GM19455 (cell line): ENCODE data around the gene CTU1.
A peak's percentile ranks its signal among the peaks of the same experiment; 100 is the strongest.

Experiments used
- ATAC-seq: cut with Tn5 transposase; IDR thresholded peaks from one replicate; pipeline ENCODE4 v1.9.1; 2021; ENCODE audit not compliant: unreplicated experiment

CTU1 gene

DNA sequence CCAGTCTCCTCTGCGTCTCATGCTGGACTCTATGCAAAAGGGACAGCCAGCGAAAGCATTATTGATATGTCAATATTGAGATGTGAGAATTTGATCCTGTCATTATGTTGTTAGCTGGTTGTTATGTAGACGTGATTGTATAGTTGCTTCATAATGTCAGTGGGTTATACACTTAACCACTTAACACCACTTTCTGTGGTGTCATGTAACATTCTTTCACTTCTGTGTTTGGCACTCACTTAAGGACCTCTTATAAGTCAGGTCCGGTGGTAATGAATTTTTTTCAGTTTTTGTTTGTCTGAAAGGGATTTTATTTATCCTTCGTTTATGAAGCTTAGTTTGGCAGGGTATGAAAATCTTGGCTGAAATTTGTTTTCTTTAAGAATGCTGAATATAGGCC, 26.8 kb upstream of the CTU1 start:
- no peak for ATAC-seq

DNA sequence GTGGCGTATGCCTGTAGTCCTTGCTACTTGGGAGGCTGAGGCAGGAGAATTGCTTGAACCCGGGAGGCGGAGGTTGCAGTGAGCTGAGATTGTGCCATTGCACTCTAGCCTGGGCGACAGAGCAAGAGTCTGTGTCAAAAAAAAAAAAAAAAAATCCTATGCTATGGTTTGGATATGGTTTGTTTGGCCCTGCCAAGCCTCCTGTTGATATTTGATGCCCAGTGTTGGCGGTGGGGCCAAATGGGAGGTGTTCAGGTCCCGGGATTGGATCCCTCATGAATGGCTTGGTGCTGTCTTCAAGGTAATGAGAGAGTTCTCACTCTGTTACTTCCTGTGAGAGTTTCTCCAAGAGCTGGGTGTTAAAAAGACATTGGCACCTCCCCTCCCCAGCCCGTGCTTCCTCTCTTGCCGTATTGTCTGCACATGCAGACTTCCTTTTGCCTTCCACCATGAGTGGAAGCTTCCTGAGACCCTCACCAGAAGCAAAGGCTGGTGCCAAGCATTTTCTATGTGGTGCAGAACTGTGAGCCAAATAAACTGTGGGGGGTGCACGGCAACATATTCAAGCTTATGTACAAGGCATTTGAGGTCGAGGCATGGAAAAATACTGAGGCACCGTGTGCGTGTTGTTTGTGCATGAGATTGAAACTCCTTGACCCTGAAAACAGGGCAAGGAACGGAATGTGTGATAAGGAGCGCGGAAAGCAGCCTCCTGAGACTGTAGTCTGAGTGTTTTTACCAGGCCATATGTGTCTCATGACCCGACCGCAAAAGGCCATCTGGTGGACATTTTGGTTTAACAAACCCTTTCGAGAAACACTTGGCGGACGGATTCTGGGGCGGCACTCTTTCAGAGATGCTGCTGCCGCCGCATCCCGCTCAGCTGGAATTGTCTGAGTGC, 23.8 kb upstream of the CTU1 start:
- ATAC-seq: no peak

DNA sequence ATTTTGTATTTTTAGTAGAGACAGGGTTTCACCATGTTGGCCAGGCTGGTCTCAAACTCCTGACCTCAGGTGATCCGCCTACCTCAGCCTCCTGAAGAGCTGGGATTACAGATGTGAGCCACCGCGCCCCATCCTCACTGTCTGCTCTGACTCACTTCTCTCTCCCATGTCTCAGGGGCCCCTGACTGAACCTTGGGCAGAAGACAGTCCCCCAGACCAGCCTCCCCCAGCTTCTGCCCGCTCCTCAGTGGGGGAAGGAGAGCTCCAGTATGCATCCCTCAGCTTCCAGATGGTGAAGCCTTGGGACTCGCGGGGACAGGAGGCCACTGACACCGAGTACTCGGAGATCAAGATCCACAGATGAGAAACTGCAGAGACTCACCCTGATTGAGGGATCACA, 21.5 kb upstream of the CTU1 start:
- no peak for ATAC-seq

DNA sequence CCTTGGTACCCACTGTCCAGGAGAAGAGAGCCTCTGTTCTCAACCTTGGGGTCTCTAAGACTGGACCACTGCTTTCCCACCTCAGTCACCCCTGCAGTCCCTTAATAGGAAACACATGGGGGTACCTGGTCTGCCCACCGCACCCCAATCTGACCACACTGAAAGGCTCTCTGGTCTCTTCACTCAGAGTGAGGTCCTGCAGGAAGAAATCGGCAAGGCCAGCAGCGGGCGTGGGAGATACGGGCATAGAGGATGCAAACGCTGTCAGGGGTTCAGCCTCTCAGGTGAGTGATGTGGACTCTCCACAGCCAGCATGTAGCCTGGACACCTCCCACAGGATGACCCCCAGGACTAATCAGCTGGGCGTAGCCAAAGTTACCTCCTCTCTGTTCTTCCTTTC, 20.0 kb upstream of the CTU1 start:
- no peak for ATAC-seq

DNA sequence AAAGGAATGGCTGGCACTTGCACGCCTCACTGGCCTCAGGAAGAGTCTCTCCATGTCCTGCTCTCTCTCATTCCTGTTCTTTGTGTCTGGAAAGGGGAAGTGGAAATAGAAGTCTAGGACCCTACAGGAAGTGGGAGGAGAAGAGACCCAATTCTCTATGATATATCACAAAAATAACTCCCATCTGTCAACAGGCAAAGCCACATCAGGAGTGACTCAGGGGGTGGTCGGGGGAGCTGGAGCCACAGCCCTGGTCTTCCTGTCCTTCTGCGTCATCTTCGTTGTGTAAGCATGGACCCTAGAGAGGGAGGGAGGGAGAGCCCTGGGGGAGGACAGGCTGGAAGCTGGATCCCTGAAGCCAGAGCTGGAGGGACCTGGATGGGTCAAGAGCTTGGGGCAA, 19.5 kb upstream of the CTU1 start:
- ATAC-seq: no peak

DNA sequence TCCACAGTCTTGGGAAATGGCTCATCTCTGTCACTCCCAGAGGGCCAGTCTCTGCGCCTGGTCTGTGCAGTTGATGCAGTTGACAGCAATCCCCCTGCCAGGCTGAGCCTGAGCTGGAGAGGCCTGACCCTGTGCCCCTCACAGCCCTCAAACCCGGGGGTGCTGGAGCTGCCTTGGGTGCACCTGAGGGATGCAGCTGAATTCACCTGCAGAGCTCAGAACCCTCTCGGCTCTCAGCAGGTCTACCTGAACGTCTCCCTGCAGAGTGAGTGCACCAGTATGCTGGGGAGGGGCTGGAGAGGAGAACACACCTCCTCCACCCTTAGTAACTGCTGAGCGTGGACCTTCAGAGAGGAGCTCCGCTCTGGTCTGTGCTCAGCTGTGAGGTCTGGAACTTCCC, 18.8 kb upstream of the CTU1 start:
- no peak for ATAC-seq

DNA sequence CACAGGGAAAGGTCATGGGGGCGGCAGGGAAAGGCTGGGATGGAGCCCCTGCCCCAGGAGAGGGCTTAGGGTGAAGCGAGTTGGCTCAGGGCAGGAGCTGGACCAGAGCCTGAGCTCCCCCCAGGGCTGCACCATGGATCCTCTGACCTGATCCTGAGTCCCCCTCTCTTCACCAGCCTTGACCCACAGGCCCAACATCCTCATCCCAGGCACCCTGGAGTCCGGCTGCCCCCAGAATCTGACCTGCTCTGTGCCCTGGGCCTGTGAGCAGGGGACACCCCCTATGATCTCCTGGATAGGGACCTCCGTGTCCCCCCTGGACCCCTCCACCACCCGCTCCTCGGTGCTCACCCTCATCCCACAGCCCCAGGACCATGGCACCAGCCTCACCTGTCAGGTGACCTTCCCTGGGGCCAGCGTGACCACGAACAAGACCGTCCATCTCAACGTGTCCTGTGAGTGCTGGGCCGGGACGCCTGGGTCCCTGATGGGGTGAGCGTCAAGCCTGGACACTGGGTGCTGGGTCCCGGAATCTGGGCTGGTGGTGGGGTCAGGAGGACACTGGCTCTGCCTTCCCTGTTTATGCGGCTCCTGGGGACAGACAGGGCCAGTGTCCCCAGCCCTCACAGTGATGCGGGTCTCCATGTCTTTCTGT, 17.3 kb upstream of the CTU1 start:
- ATAC-seq: no peak

DNA sequence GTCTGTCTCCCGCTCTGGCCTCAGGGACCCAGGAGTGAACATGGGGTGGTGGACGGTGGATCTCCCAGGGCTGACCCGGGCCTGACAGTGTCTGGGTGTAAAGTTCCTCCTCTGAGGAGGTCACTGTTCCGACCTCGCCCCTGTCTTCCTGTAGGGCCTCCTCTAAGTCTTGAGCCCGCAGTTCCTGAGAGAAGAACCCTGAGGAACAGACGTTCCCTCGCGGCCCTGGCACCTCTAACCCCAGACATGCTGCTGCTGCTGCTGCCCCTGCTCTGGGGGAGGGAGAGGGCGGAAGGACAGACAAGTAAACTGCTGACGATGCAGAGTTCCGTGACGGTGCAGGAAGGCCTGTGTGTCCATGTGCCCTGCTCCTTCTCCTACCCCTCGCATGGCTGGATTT, 16.5 kb upstream of the CTU1 start, which contains the start of gene SIGLEC9:
Gene SIGLEC9, plus strand, starts transcription at position 178 of the 400 bp plus-strand sequence. Its CDS starts 69 bp downstream, at position 247.
- no peak for ATAC-seq

DNA sequence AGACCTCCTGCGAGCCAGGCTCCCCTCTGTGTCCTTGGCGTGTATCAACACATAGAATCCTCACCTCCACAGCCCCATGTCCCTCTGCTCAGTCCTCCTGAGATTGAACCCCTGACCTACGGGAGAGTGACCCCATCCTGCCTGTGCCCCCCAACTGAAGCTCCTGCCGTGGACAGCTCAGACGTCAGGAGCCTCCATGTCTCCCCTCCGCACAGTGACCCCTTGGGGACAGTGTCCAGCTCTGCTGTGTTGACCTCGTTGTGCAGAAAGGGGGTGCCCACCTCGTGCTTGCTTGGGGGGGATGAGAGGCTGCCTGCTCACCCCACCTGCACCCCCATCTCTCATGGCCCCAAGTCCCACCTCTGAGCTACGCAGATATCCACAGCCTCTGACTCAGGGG, 16.0 kb upstream of the CTU1 start:
- ATAC-seq: no peak

DNA sequence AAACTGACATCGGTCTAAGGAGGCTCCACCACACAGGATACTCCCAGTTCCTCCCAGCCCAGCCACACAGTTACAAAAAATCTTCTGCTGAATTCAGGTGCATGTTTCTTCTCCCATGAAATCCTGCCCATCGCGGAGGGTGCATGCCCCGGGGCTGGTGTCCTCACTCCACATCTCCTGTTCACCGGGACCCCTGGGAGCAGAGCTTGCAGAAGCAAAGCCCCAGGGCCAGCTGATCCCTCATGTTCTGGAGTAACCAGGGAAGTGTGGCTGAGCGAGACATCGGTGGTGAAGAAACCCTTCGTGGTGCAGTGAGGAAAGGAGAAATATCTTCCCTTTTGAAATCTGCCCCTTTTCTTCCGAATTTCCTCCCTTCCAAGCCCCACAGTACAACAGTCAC, 15.6 kb upstream of the CTU1 start:
- no peak for ATAC-seq

DNA sequence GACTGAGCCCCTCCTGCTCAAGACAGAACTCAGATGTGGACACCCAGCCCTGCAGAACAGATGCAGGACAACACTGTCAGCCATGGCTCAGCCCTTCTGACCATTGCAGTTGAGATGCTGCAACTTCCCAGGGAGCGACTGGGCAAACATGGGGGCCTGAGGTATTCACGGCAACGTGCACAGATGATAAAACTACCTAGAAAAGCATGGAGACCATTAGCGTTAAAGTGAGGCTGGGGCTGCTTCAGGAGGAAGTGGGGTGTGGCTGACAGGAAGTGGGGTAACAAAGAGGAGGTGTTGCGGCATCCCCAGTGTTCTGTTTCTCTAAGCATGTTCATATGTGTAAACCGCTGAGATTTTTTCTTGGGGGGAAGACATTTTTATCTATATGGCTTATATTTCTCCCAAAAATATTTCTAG, 15.2 kb upstream of the CTU1 start:
- ATAC-seq: no peak

DNA sequence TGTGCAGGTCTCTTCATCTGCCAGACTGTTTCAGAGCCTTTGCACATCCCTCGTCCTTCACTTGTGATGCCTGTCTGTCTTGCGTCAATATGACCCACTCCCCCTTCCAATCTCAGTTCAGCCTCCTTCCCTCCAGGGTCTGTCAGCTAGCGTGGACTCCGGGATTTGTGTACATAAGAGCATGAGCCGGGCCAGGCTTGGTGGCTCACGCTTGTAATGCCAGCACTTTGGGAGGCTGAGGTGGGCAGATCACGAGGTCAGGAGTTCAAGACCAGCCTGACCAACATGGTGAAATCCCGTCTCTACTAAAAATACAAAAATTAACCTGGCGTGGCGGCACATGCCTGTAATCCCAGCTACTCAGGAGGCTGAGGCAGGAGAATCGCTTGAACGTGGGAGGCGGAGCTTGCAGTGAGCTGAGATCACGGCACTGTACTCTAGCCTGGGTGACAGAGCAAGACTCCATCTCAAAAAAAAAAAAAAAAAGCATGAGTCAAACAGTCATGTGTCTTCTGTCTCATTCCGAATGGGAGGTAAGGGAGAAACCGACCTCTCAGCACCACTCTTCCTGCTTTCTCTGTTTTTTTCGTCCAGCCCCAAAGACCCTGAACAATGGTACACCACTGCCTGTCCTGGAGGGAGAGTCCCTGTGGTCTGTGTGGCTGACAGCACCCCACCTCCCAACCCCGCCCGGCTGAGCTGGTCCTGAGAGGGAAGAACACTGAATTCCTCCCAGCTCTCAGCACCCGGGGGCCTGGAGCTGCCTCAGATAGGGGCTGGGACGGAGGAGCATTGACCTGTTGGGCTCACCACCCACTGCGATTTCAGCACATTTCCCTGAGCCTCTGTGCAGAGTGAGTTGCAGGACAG, 14.1 kb upstream of the CTU1 start:
- no peak for ATAC-seq

DNA sequence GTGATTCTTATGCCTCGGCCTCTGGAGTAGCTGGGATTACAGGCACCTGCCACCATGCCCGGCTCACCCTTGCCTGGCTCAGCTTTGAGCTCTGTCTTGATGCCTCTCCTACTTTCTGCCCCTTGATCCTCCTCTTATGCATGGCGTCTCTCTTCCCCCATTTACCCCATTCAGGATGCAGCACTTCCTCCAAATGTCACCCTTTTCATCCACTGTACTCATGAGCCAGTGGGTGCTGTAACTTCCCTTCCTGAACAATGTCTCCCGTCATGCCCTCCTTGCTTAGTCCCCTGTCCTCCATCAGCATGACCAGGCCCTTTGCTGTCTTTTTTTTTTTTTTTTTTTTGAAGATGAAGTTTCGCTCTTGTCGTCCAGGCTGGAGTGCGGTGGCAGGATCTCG, 13.0 kb upstream of the CTU1 start:
- ATAC-seq: no peak

DNA sequence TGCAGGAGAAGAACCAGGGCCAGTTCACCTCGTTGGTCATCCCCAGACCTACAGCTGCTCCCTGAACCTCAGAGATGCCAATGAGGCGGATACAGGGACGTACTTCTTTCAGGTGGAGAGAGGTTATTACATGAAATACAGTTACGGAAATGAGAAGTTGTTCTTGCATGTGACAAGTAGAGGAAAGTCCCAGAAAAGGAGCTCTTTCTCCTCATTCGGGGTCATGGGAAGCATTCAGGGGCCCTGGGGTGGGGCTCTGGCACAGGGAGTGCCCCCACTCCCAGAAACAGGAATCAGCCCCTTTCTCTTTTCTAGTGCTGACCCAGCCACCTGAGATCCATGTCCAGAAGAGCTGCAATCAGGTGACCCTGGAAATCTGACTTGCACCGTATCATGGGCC, 12.0 kb upstream of the CTU1 start:
- no peak for ATAC-seq

DNA sequence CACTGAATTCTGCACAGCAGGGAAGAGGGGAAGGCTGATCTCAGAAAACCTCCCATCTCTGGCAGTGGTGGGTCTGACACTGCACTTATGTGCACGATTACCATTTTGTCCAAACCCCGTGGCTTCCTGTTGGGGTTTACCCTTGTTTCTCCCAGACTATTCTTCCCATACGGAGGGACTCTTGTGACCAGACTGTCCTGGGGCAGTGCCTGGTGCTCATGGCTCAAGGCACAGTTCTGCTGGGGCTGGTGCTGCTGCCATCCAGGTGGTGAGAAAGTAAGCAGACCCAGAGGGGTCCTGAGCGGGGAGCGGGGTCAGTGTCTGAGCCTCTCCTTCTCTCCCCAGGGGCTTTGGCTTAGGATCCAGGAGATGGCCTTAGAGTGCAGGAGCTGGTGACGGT, 11.4 kb upstream of the CTU1 start:
- ATAC-seq: no peak

DNA sequence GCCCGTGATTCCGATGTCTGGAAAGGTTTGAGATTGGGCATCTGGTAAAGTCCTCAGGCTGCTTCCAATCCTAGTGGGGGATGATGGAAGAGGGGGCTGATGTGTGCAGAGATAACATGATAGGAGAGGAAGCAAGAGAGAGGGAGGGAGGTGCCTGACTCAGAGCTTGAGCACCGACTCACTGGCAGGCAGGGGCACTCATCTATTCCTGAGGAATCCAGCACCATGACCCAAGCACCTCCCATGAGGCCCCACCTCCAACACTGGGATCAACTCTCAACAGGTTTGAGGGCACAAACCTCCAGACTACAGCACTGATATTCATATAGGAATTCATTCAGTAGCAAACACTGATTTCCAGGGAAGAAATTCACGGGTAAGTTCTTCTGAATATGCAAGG, 10.9 kb upstream of the CTU1 start:
- no peak for ATAC-seq

DNA sequence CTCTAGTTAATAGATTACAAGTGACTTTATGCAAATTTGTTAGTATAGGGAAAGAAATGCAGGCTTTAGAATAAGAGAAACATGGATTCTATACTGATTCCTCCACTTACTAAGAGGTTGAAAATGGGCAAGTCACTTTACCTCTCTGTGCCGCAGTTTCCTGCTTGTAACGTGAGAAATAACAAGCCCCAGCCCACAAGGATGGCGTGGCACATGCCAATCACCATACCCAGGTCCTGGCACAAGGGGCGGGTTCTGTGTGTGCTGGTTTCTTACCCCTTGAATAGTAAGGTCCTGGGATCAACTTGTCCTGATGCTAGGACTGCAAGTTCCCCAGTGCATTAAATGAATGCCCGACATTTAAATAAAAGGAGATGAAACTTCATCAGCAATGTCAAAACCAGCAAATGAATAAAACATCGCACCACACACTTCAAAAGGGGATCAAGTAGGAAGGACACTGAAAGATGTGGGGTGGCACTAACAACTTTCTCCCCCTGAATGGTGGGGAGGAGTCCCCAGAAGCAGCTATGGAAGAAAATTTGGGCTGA, 8.6 kb upstream of the CTU1 start:
- no peak for ATAC-seq

DNA sequence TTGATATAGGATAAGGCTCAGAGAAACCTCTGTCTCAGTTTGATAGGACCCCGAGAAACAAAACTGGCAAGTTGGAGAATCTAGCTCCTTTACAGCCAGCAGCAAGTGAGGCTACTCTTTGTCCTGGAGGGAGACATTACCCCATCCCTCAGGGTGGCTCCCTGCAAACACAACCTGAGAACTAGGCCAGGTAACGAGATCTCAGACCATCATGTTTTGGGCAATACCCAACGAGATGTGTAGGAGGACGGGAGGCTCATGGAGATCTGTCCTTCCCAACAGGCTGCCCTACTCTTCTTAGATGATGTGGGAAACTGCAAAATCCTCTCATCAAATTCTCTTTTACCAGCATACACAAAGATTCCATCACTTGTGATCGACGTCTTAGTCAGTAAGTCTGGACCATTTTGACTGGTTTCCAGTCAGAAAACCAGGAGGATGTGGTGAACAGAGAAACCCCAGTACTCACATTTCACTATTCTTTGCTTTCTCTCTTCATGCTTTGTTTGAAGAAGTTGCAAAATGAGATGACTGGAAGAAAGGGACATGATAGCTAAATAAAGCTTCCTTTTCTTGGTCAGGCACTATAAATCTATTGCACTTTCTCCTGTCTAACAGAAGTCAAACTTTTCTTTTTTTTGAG, 6.0 kb upstream of the CTU1 start:
- ATAC-seq: no peak

DNA sequence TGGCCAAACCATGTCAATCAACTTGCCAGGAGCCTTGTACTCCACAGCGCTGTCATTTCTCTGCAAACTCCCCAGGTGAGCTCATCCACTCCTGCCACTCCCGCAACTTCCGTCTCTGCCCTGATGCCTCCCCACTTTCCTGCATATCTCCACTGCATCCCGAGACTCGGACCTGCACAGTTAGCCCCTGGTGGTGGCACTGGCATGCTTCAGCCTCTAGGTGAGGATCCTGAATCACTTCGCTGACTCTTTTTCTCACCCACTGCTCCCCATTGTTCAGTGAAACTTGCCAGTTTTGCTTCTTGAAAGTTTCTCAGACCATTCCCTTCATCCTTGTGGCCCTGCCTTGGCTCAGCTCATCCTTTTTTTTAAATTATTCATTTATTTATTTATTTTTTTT, 3.4 kb upstream of the CTU1 start:
- ATAC-seq: no peak

DNA sequence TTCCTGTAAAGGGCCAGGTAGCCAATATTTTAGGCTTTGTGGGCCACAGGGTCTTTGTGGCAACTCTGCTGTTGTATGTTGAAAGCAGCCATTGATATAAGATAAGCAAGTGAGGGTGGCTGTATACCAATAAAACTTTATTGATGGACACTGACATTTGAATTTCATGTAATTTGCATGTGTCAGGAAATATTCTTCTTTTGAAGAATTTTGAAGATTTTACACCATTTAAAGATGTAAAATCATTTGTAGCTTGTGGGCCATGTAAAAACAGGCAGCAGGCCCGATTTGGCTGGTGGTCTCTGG, 2.4 kb upstream of the CTU1 start:
- ATAC-seq: no peak

DNA sequence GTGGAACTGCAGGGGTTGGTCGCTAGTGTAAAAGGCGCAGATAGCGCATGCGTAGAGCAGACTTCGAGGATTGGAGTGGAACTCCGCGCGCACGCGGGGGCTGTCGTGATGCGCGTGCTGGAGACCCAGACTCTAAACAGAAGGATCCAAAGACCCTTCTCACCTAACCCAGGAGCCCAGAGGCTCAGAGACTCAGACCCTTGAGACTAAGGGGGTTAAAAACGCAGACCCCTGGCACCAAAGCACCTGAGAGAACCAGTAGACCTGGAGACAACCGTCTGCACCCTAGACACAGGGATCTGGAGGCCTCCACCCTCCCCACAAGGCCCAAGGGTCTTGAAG, 567 bp upstream of the CTU1 start:
- ATAC-seq: peak; percentile 42
